Endothelial cell of umbilical vein (primary cell): ENCODE results near the gene MIER2. TPM values are rescaled to one million over a fixed set of nuclear protein-coding genes. Genes with fewer than 3 reads are reported as not detected.

Source experiments
- BruUV-seq: library from RNA; stranded (reverse); fragments of 400-500 nt; replicated peaks from 2 replicates; lab custom pipeline; 2021; lab: Mats Ljungman, UMichigan
- CTCF ChIA-PET: fragments of 300-600, 350-600 bp; sonication (Branson Sonifier 250); formaldehyde crosslinking; loops from one replicate; lab custom pipeline; 2021; ENCODE audit warnings: antibody characterized with exemption, inconsistent platforms; lab: Charles Lee
- POLR2A ChIA-PET: fragments of 300-600, 350-600 bp; sonication (Branson Sonifier 250); formaldehyde crosslinking; loops from one replicate; lab custom pipeline; 2021; ENCODE audit warnings: antibody characterized with exemption, inconsistent platforms; lab: Charles Lee
- DNase-seq: peaks from one replicate; pipeline ENCODE4 v3.0.0-alpha.2; 2011; ENCODE audit warnings: low read depth, low spot score
- FAIRE-seq: peaks from 2 replicates; lab custom pipeline; 2011; peaks lifted over from hg19 to GRCh38; lab: Jason Lieb, UNC
- H2AFZ ChIP-seq: 2 replicates; pipeline ENCODE4 v1.6.0; 2012; ENCODE audit warnings: low read depth, low read length, control low read depth, inconsistent platforms
- H3K27ac ChIP-seq: 2 replicates; pipeline ENCODE4 v1.5.1; 2011; ENCODE audit warnings: low read depth, mild to moderate bottlenecking, control low read depth, low read length, moderate library complexity; ENCODE audit not compliant: insufficient read depth
- H3K27me3 ChIP-seq, 2 experiments: 2 replicates each; pipeline versions ENCODE4 v1.6.0 to v1.6.1; 2011; ENCODE audit warnings: low read length in 2 of 2, mixed read lengths in 1 of 2; ENCODE audit not compliant: control insufficient read depth in 2 of 2, insufficient read depth in 2 of 2
- H3K36me3 ChIP-seq, 2 experiments: 2 replicates in 1 of 2; 3 replicates in 1 of 2; pipeline ENCODE4 v1.5.1; 2011; ENCODE audit warnings: low read length in 2 of 2, mild to moderate bottlenecking in 1 of 2, moderate library complexity in 1 of 2; ENCODE audit not compliant: control insufficient read depth in 2 of 2, insufficient read depth in 2 of 2; ENCODE audit errors: extremely low read depth in 1 of 2
- H3K4me1 ChIP-seq: 3 replicates; pipeline ENCODE4 v1.5.1; 2011; ENCODE audit warnings: mild to moderate bottlenecking, low read length; ENCODE audit not compliant: control insufficient read depth, insufficient read depth; ENCODE audit errors: extremely low read depth
- H3K4me2 ChIP-seq: 2 replicates; pipeline ENCODE4 v1.6.1; 2011; ENCODE audit warnings: low read length, control low read depth, mixed read lengths; ENCODE audit not compliant: insufficient read depth
- H3K4me3 ChIP-seq, 3 experiments: fragments of 200-600 bp in 1 of 3; sonication (generic), shearing (Covaris generic) in 1 of 3; replicated peaks in 1 of 3; 2 replicates each; pipeline ENCODE4 v1.5.1; 2011 to 2016; ENCODE audit warnings: control low read depth in 3 of 3, low read length in 3 of 3, mild to moderate bottlenecking in 2 of 3, inconsistent platforms in 1 of 3, low read depth in 1 of 3, moderate library complexity in 1 of 3; ENCODE audit not compliant: insufficient read depth in 1 of 3
- H3K79me2 ChIP-seq: 2 replicates; pipeline ENCODE4 v1.6.0; 2012; ENCODE audit warnings: low read length, inconsistent platforms; ENCODE audit not compliant: control insufficient read depth, insufficient read depth
- H3K9ac ChIP-seq: replicated peaks from 2 replicates; pipeline ENCODE3; 2011; ENCODE audit warnings: low read length, control low read depth; ENCODE audit not compliant: insufficient read depth; ENCODE audit errors: extremely low read depth
- H3K9me1 ChIP-seq: replicated peaks from 3 replicates; pipeline ENCODE4 v1.6.0; 2011; ENCODE audit warnings: mild to moderate bottlenecking, low read length; ENCODE audit not compliant: control insufficient read depth, insufficient read depth; ENCODE audit errors: extremely low read depth
- H3K9me3 ChIP-seq: replicated peaks from 2 replicates; pipeline ENCODE4 v1.5.1; 2012; ENCODE audit warnings: low read length, inconsistent platforms; ENCODE audit not compliant: control insufficient read depth, insufficient read depth
- H4K20me1 ChIP-seq: replicated peaks from 2 replicates; pipeline ENCODE3; 2011; ENCODE audit warnings: mild to moderate bottlenecking, low read length; ENCODE audit not compliant: control insufficient read depth, insufficient read depth; ENCODE audit errors: extremely low read depth
- EZH2 ChIP-seq: IDR thresholded peaks from 2 replicates; pipeline ENCODE4 v1.6.1; 2012; ENCODE audit warnings: borderline replicate concordance, low read depth, mild to moderate bottlenecking, moderate library complexity, low read length, inconsistent platforms; ENCODE audit not compliant: severe bottlenecking
- FOS ChIP-seq: IDR thresholded peaks from 2 replicates; pipeline ENCODE4 v1.6.1; 2011; ENCODE audit warnings: mild to moderate bottlenecking, low read length, moderate library complexity, borderline replicate concordance; ENCODE audit not compliant: insufficient read depth
- GATA2 ChIP-seq: IDR thresholded peaks from 2 replicates; pipeline ENCODE4 v1.7.0; 2011; ENCODE audit warnings: low read depth, mild to moderate bottlenecking, moderate library complexity, mixed read lengths, low read length; ENCODE audit not compliant: insufficient read length, insufficient read depth
- JUN ChIP-seq: IDR thresholded peaks from 2 replicates; pipeline ENCODE4 v1.6.1; 2011; ENCODE audit warnings: borderline replicate concordance, low read depth; ENCODE audit not compliant: insufficient read length, insufficient read depth
- MYC ChIP-seq: IDR thresholded peaks from one replicate; pipeline ENCODE4 v1.6.1; 2011; ENCODE audit warnings: mild to moderate bottlenecking, low read depth, low read length
- POLR2A ChIP-seq: IDR thresholded peaks from 2 replicates; pipeline ENCODE4 v1.6.1; 2012; ENCODE audit warnings: low read depth, mild to moderate bottlenecking, control low read depth, low read length
- POLR2AphosphoS5 ChIP-seq: IDR thresholded peaks from 2 replicates; pipeline ENCODE4 v1.6.1; 2012; ENCODE audit warnings: low read depth, mild to moderate bottlenecking, control low read depth, low read length, moderate library complexity; ENCODE audit not compliant: insufficient read depth
- dilution Hi-C: fragments of 300-500 bp; cut with MboI; formaldehyde crosslinking; loops from one replicate; pipeline ENCODE4 v1.15.0; 2019; ENCODE audit warnings: low sequenced_read_pairs; ENCODE audit not compliant: extremely low pct_ligation_motif_present
- intact Hi-C: fragments of 100-400 bp; cut with micrococcal nuclease; formaldehyde crosslinking; loops from one replicate; pipeline ENCODE4 v1.10.0; 2022
- polyA plus RNA-seq, 4 experiments: library from polyadenylated mRNA; depleted of rRNA in 3 of 4; stranded (reverse) in 3 of 4; unstranded in 1 of 4; fragments of >200 nt; gene quantifications; 2 replicates each; pipeline versions ENCODE4 v1.2.1 to v1.2.3, GENCODE V29; 2011 to 2012; ENCODE audit warnings: missing spikeins in 1 of 4
- total RNA-seq: library from RNA; stranded (reverse); gene quantifications from 2 replicates; pipeline ENCODE4 v1.2.3, GENCODE V29; 2021
- TF ChIP-seq, protein P1 (sequence below): IDR thresholded peaks from 2 replicates; pipeline ENCODE4 v1.6.1; 2011; ENCODE audit not compliant: insufficient read depth, insufficient read length
- TF ChIP-seq, protein P2 (sequence below), 2 donors: IDR thresholded peaks; 1 replicate in 1 of 2; 2 replicates in 1 of 2; pipeline ENCODE4 v1.5.1; 2011; ENCODE audit warnings: low read length in 2 of 2, mild to moderate bottlenecking in 2 of 2, moderate library complexity in 2 of 2, control low read depth in 1 of 2, inconsistent platforms in 1 of 2, low read depth in 1 of 2; ENCODE audit not compliant: insufficient read depth in 1 of 2; ENCODE audit errors: extremely low read depth in 1 of 2

MIER2 gene
- total and polyA plus RNA-seq, 2 donors (not counting 3 experiments of a cell fraction or from before 2014, with no cell fraction given) = 20.3 to 44.9 TPM

DNA sequence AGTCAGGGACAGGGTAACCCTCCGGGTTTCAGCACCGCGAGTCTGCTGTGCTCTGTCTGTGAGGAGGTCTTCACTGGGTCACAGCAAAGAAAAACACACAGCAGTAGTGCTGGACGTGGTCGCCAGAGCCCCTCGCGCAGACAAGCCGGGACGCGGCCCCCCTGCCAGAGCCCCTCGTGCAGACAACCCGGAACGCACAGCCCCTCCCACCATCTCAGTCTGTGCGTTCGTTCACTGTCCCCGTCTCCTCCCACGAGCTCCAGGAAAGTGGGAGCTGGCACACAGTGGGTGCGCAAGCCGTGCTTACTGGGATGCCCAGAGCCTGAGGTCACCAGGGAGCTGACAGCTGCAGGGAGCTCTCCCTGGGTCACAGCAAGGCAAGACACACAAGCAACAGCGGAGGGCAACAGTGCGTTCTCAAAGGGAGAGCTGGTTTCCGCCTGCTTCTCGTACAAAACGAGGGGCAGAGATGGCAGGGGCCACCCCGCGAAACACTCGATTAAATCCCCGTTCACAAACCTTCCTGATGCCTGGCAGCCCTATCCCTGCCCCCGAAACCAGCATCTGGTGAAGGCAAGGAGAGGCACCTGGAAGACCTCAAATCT lies 50.2 kb downstream of the MIER2 start:
- POLR2A ChIA-PET = no interaction called here

DNA sequence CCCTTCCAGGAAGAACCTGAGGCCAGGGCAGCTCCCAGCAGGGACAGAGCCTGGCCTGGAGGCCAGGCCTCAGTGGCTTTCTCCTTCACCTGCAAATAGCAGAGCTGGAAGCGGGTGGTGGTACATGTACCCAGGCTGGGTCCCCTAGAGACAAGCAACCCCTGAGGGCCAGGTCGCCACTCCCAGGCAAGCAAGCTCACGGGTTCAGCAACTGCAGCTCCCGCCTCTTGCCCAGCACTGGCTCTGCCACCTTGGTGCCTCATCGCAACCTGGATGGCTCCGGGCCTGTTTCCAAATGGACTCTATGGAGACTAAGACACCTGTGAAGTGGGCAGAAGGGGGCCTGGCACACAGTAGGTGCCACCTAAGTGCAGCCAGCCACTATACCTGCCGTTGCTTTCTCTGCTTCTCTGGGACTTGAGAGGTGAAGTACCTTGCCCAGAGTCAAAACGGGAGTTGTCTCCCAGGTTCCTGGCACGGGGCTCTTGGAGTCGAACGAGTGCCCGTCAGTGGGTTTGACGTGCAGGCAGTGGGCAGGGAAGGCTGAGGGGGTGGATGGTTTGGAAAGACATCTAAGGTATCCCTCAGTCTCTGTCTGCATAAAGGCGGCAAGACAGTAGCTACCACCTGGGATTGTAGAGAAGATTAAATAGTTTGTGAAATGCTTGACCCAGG lies 51.0 kb downstream of the MIER2 start:
- Histone ChIP-seq H3K36me3 (no peaks in the 10 kb centered on the region), H3K9me3 (no peaks in the 10 kb centered on the region), H2AFZ (no peak overlapping the region), H3K27ac (no peak overlapping the region), H3K79me2 (no peaks in the 10 kb centered on the region), H4K20me1 (no peaks in the 10 kb centered on the region), H3K27me3 (peaks cover 16 to 28% of the 10 kb centered on the region in 2 experiments), H3K9me1 (no peaks in the 10 kb centered on the region), H3K4me2 (no peak overlapping the region), H3K9ac (no peak overlapping the region), H3K4me1 (peaks cover 11% of the 10 kb centered on the region), H3K4me3 (no peak overlapping the region)
- TF ChIP-seq FOS = no peak
- TF ChIP-seq GATA2 = no peak
- TF ChIP-seq, protein P1, sequence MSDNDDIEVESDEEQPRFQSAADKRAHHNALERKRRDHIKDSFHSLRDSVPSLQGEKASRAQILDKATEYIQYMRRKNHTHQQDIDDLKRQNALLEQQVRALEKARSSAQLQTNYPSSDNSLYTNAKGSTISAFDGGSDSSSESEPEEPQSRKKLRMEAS = no peak
- no peak for TF ChIP-seq EZH2
- TF ChIP-seq POLR2AphosphoS5 = no peak
- TF ChIP-seq POLR2A = no peak
- TF ChIP-seq MYC = no peak
- TF ChIP-seq, protein P2, sequence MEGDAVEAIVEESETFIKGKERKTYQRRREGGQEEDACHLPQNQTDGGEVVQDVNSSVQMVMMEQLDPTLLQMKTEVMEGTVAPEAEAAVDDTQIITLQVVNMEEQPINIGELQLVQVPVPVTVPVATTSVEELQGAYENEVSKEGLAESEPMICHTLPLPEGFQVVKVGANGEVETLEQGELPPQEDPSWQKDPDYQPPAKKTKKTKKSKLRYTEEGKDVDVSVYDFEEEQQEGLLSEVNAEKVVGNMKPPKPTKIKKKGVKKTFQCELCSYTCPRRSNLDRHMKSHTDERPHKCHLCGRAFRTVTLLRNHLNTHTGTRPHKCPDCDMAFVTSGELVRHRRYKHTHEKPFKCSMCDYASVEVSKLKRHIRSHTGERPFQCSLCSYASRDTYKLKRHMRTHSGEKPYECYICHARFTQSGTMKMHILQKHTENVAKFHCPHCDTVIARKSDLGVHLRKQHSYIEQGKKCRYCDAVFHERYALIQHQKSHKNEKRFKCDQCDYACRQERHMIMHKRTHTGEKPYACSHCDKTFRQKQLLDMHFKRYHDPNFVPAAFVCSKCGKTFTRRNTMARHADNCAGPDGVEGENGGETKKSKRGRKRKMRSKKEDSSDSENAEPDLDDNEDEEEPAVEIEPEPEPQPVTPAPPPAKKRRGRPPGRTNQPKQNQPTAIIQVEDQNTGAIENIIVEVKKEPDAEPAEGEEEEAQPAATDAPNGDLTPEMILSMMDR (IDR thresholded peaks at IDR 0.05; ENCODE audit: extremely low read depth in 1 of 2, insufficient read depth in 1 of 2, low read depth in 1 of 2, low read length in 2 of 2) = no peak
- no peak for TF ChIP-seq JUN
- intact Hi-C loops = loop anchor here (10.0 kb wide), 2 partner anchors 51 to 211 kb away; partner anchors contain the start of genes MIER2 and TPGS1
- DNase-seq (no peak), FAIRE-seq (no peak)
- CTCF ChIA-PET = interaction anchor here (1.0 to 3.5 kb wide), 4 partner anchors 12 to 213 kb away, joined by 3 to 29 read pairs (median 4); no protein-coding TSS in a partner anchor
- BruUV-seq = no TSS peak
- dilution Hi-C loops = no loop called here
- POLR2A ChIA-PET = no interaction called here

More for the DNA sequence above, 50.2 kb downstream of the MIER2 start:
- no peaks in the 10 kb centered on the region for H3K9me1 ChIP-seq
- dilution Hi-C loops (no loop called here), intact Hi-C loops (loop anchor here (10.0 kb wide), 2 partner anchors 50 to 210 kb away; partner anchors contain the start of genes MIER2 and TPGS1)
- TF ChIP-seq POLR2AphosphoS5 (no peak), EZH2 (peak; percentile 80), FOS (no peak)
- DNase-seq = no peak
- H3K36me3 ChIP-seq = no peaks in the 10 kb centered on the region
- no peaks in the 10 kb centered on the region for H4K20me1 ChIP-seq
- FAIRE-seq = no peak
- H3K27ac ChIP-seq = no peak overlapping the region
- H3K27me3 ChIP-seq = peaks cover 16 to 28% of the 10 kb centered on the region in 2 experiments
- H2AFZ ChIP-seq = no peak overlapping the region
- no TSS peak for BruUV-seq
- H3K9ac ChIP-seq = no peak overlapping the region
- no peak overlapping the region for H3K4me3 ChIP-seq
- no peaks in the 10 kb centered on the region for H3K9me3 ChIP-seq
- H3K4me1 ChIP-seq = peaks cover 11% of the 10 kb centered on the region
- CTCF ChIA-PET = interaction anchor here (1.0 to 3.5 kb wide), 3 partner anchors 11 to 212 kb away, joined by 3 to 29 read pairs (median 4); no protein-coding TSS in a partner anchor
- H3K4me2 ChIP-seq = no peak overlapping the region
- H3K79me2 ChIP-seq = no peaks in the 10 kb centered on the region
